D721Med (cell line): ENCODE results near the gene FOXO1.

Experiments used
- DNase-seq: peaks from one replicate; pipeline ENCODE4 v3.0.0; 2011; ENCODE audit warnings: low spot score; ENCODE audit not compliant: insufficient read length
- FAIRE-seq: peaks from 2 replicates; lab custom pipeline; 2011; peaks lifted over from hg19 to GRCh38; lab: Jason Lieb, UNC
- CTCF ChIP-seq: IDR thresholded peaks from 2 replicates; pipeline ENCODE4 v1.5.1; 2012; ENCODE audit warnings: mild to moderate bottlenecking, control low read depth; ENCODE audit not compliant: insufficient read depth; ENCODE audit errors: missing control alignments

Gene FOXO1

GRCh38 chr13:40566811-40567210 lies 99.6 kb downstream of the FOXO1 start:
- DNase-seq (no peak), FAIRE-seq (no peak)
- no peak for TF ChIP-seq CTCF

GRCh38 chr13:40565282-40566148 lies 100.9 kb downstream of the FOXO1 start:
- TF ChIP-seq CTCF, result no peak
- no peak for DNase-seq
- FAIRE-seq, result no peak

- no peak for FAIRE-seq
- no peak for TF ChIP-seq CTCF
- DNase-seq, result no peak
Measured at GRCh38 chr13:40564342-40565001, 102.0 kb downstream of the FOXO1 start.

- FAIRE-seq, result no peak
- TF ChIP-seq CTCF, result no peak
- DNase-seq, result no peak
Measured at GRCh38 chr13:40563350-40564125, 102.9 kb downstream of the FOXO1 start.

- FAIRE-seq (no peak), DNase-seq (no peak)
- TF ChIP-seq CTCF, result no peak
Measured at GRCh38 chr13:40562975-40563349, 103.5 kb downstream of the FOXO1 start.

- no peak for TF ChIP-seq CTCF
- DNase-seq (no peak), FAIRE-seq (no peak)
Measured at GRCh38 chr13:40559915-40560314, 106.5 kb downstream of the FOXO1 start.
